Stomach (tissue), 4 donors: Measurements from ENCODE around the gene VWC2.

Experiments used
- CTCF ChIP-seq, 7 experiments: fragments of 450-650 bp in 4 of 7; fragments of 200-600 bp in 3 of 7; sonication (generic) in 3 of 7; IDR thresholded peaks; one replicate each; pipeline ENCODE4 v1.5.1; 2016 to 2019; ENCODE audit warnings: antibody characterized with exemption in 7 of 7, control low read depth in 2 of 7, mild to moderate bottlenecking in 1 of 7
- POLR2AphosphoS5 ChIP-seq, 3 donors: sonication (generic); formaldehyde crosslinking; IDR thresholded peaks; one replicate each; pipeline ENCODE4 v1.6.1; 2016; ENCODE audit warnings: antibody characterized with exemption in 3 of 3

GRCh38 chr7:49776994-49777393 is 3.6 kb downstream of the VWC2 start:
- no peak for TF ChIP-seq CTCF (IDR thresholded peaks at IDR 0.05)
- no peak for TF ChIP-seq POLR2AphosphoS5 (IDR thresholded peaks at IDR 0.05)
